Calu3 (cell line): ENCODE data around the gene FBXO3. TPM values are rescaled to one million over a fixed set of nuclear protein-coding genes. Genes with fewer than 3 reads are reported as not detected.

Source experiments
- BruUV-seq: library from RNA; stranded (reverse); fragments of 400-500 nt; replicated peaks from 2 replicates; lab custom pipeline; 2021; lab: Mats Ljungman, UMichigan
- CTCF ChIA-PET: fragments of 300-600 bp; sonication (Branson Sonifier 250); formaldehyde crosslinking; loops from one replicate; lab custom pipeline; 2022; ENCODE audit warnings: antibody characterized with exemption; lab: Charles Lee
- DNase-seq: peaks from one replicate; pipeline ENCODE4 v3.0.0; 2022
- H3K27ac Mint-ChIP-seq: one replicate; pipeline ENCODE4 v1.8.0; 2022; ENCODE audit warnings: mixed read lengths; ENCODE audit not compliant: unreplicated experiment
- H3K27me3 Mint-ChIP-seq: one replicate; pipeline ENCODE4 v1.8.0; 2022; ENCODE audit warnings: mixed read lengths; ENCODE audit not compliant: unreplicated experiment
- H3K36me3 Mint-ChIP-seq: one replicate; pipeline ENCODE4 v1.8.0; 2022; ENCODE audit warnings: mild to moderate bottlenecking, moderate library complexity, mixed read lengths; ENCODE audit not compliant: insufficient read depth, unreplicated experiment
- H3K4me1 Mint-ChIP-seq: one replicate; pipeline ENCODE4 v1.8.0; 2022; ENCODE audit warnings: mild to moderate bottlenecking, low read depth, mixed read lengths; ENCODE audit not compliant: unreplicated experiment
- H3K4me3 Mint-ChIP-seq: one replicate; pipeline ENCODE4 v1.8.0; 2022; ENCODE audit warnings: mild to moderate bottlenecking, low read depth, moderate library complexity, mixed read lengths; ENCODE audit not compliant: unreplicated experiment
- H3K9me3 Mint-ChIP-seq: one replicate; pipeline ENCODE4 v1.8.0; 2022; ENCODE audit warnings: low read depth, mixed read lengths; ENCODE audit not compliant: unreplicated experiment
- CTCF ChIP-seq: fragments of 200-600 bp; IDR thresholded peaks from one replicate; pipeline ENCODE4 v1.8.0; 2022; ENCODE audit warnings: antibody characterized with exemption; ENCODE audit not compliant: unreplicated experiment
- intact Hi-C: fragments of 100-400 bp; cut with micrococcal nuclease; formaldehyde crosslinking; loops from one replicate; pipeline ENCODE4 v1.10.0; 2022; ENCODE audit not compliant: unreplicated experiment
- total RNA-seq: library from RNA; stranded (reverse); gene quantifications from 2 replicates; pipeline ENCODE4 v1.2.3, GENCODE V29; 2022

FBXO3 gene
- total RNA-seq, 1 experiment from 2014 or later, result 24.3 TPM

- DNase-seq, result no peak
- no peak for TF ChIP-seq CTCF
- no TSS peak for BruUV-seq
- intact Hi-C loops, result no loop called here
- H3K27me3 Mint-ChIP-seq, result no peaks in the 10 kb centered on the region
- no peak overlapping the region for H3K4me3 Mint-ChIP-seq
- no peaks in the 10 kb centered on the region for H3K9me3 Mint-ChIP-seq
- peaks cover 27% of the 10 kb centered on the region for H3K36me3 Mint-ChIP-seq
- no peak overlapping the region for H3K27ac Mint-ChIP-seq
- H3K4me1 Mint-ChIP-seq, result peaks cover 25% of the 10 kb centered on the region
- CTCF ChIA-PET, result no interaction called here
Observed at GRCh38 chr11:33770236-33770635, 4.1 kb downstream of the FBXO3 start.

GRCh38 chr11:33769542-33769941 lies 4.8 kb downstream of the FBXO3 start:
- Mint-ChIP-seq H3K4me3 (no peak overlapping the region), H3K9me3 (no peaks in the 10 kb centered on the region), H3K36me3 (peaks cover 22% of the 10 kb centered on the region), H3K27ac (no peak overlapping the region), H3K27me3 (no peaks in the 10 kb centered on the region), H3K4me1 (peaks cover 22% of the 10 kb centered on the region)
- CTCF ChIA-PET, result no interaction called here
- intact Hi-C loops, result no loop called here
- no TSS peak for BruUV-seq
- DNase-seq, result no peak
- no peak for TF ChIP-seq CTCF

DNA sequence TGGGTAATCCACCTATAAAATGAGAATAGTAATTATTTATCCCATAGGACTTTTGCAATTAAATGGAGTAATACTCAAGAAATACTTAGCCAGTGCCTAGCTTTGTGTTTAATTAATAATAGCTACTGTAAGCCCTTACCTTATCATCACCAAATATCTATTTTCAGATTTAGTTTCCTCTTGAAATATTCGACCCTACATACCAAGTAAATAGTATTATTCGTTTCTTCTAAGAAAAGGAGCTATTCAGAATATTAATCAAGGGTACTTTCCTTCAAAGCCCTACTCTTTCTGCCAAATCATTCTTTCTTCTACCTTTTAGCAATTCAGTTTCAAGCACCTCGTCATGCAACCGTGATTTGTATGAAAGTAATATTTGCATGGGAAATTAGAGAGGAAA lies 6.7 kb downstream of the FBXO3 start:
- no TSS peak for BruUV-seq
- Mint-ChIP-seq H3K9me3 (no peaks in the 10 kb centered on the region), H3K36me3 (peaks cover 9% of the 10 kb centered on the region), H3K4me3 (no peak overlapping the region), H3K27me3 (no peaks in the 10 kb centered on the region), H3K27ac (no peak overlapping the region), H3K4me1 (peaks cover 15% of the 10 kb centered on the region)
- no peak for DNase-seq
- intact Hi-C loops, result no loop called here
- CTCF ChIA-PET, result interaction anchor here (1.0 kb wide), 1 partner anchor 75 kb away, joined by 3 read pairs; no protein-coding TSS in a partner anchor
- TF ChIP-seq CTCF, result no peak

DNA sequence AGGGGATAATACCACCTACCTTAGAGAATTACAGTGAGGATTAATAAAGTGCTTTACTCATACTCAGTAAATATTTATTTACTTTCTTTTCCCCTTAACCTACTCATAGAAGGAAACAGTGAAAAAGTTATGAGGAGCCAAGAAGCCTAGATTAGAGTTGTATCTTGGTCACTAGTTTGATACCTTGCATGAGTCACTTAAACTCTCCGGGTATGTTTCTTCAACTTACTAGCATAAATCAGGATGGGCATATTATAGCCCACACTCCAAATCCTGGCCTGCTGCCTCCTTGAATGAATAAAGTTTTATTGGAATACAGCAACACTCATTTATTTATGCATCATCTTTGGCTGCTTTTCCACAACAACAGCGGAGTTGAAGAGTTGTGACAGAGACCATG lies 8.2 kb downstream of the FBXO3 start:
- peaks cover 9% of the 10 kb centered on the region for H3K36me3 Mint-ChIP-seq
- H3K27me3 Mint-ChIP-seq, result no peaks in the 10 kb centered on the region
- no peak overlapping the region for H3K27ac Mint-ChIP-seq
- DNase-seq, result no peak
- H3K4me3 Mint-ChIP-seq, result no peak overlapping the region
- no peak for TF ChIP-seq CTCF
- intact Hi-C loops, result no loop called here
- no TSS peak for BruUV-seq
- H3K9me3 Mint-ChIP-seq, result no peaks in the 10 kb centered on the region
- CTCF ChIA-PET, result interaction anchor here (0.7 kb wide), 1 partner anchor 348 kb away, joined by 5 read pairs; no protein-coding TSS in a partner anchor
- peaks cover 8% of the 10 kb centered on the region for H3K4me1 Mint-ChIP-seq
